SK-N-SH (cell line): ENCODE results near the gene MTPN. TPM values are rescaled to one million over a fixed set of nuclear protein-coding genes. Genes with fewer than 3 reads are reported as not detected.

Experiments
- CTCF ChIA-PET: fragments of 300-600, 350-600 bp; formaldehyde crosslinking; extraction: SDS; loops from one replicate; lab custom pipeline; 2021; lab: Yijun Ruan, JAX
- POLR2A ChIA-PET: fragments of 350-600 bp; sonication (Branson Sonifier 250); formaldehyde crosslinking; extraction: SDS; loops from one replicate; lab custom pipeline; 2020; ENCODE audit warnings: antibody characterized with exemption, inconsistent platforms; lab: Yijun Ruan, JAX
- DNase-seq: peaks from one replicate; pipeline ENCODE4 v3.0.0; 2012
- H2AFZ ChIP-seq: fragments of 200-600 bp; sonication (generic); 2 replicates; pipeline ENCODE4 v1.8.1; 2016; ENCODE audit warnings: antibody characterized with exemption, mild to moderate bottlenecking, low read depth
- H3F3A ChIP-seq: fragments of 200-600 bp; sonication (generic); replicated peaks from 2 replicates; pipeline ENCODE3; 2016; ENCODE audit warnings: antibody characterized with exemption, mild to moderate bottlenecking; ENCODE audit not compliant: insufficient read depth
- H3K27ac ChIP-seq, 2 experiments: fragments of 200-500 bp in 1 of 2; fragments of 200-600 bp in 1 of 2; sonication (Bioruptor generic) in 1 of 2; sonication (generic), shearing (Covaris generic) in 1 of 2; 2 replicates each; pipeline versions ENCODE4 v1.5.1 to v1.6.1; 2014 to 2016; ENCODE audit warnings: low read depth in 2 of 2, inconsistent platforms in 1 of 2, low read length in 1 of 2, mild to moderate bottlenecking in 1 of 2, mixed read lengths in 1 of 2
- H3K27me3 ChIP-seq: fragments of 200-600 bp; sonication (generic), shearing (Covaris generic); 2 replicates; pipeline ENCODE4 v1.6.1; 2016; ENCODE audit warnings: mixed run types; ENCODE audit not compliant: insufficient read depth
- H3K36me3 ChIP-seq, 2 experiments: fragments of 200-500 bp in 1 of 2; fragments of 200-600 bp in 1 of 2; sonication (Bioruptor generic) in 1 of 2; sonication (generic) in 1 of 2; replicated peaks in 1 of 2; 2 replicates each; pipeline versions ENCODE3 to v1.5.1; 2014 to 2016; ENCODE audit warnings: low read length in 1 of 2, mild to moderate bottlenecking in 1 of 2; ENCODE audit not compliant: insufficient read depth in 2 of 2, control insufficient read depth in 1 of 2
- H3K4me1 ChIP-seq, 2 experiments: fragments of 200-500 bp in 1 of 2; fragments of 200-600 bp in 1 of 2; sonication (Bioruptor generic) in 1 of 2; sonication (generic), shearing (Covaris generic) in 1 of 2; 2 replicates each; pipeline versions ENCODE4 v1.5.1 to v1.6.1; 2014 to 2016; ENCODE audit warnings: low read depth in 1 of 2, low read length in 1 of 2, mixed run types in 1 of 2; ENCODE audit not compliant: insufficient read depth in 2 of 2, control insufficient read depth in 1 of 2
- H3K4me2 ChIP-seq: fragments of 200-600 bp; sonication (generic), shearing (Covaris generic); 2 replicates; pipeline ENCODE4 v1.6.1; 2017; ENCODE audit warnings: mixed run types
- H3K4me3 ChIP-seq, 2 experiments: fragments of 200-500 bp in 1 of 2; fragments of 200-600 bp in 1 of 2; sonication (Bioruptor generic) in 1 of 2; sonication (generic), shearing (Covaris generic) in 1 of 2; 2 replicates each; pipeline versions ENCODE4 v1.5.1 to v1.8.1; 2014 to 2016; ENCODE audit warnings: low read depth in 2 of 2, inconsistent platforms in 1 of 2, low read length in 1 of 2, mild to moderate bottlenecking in 1 of 2, mixed read lengths in 1 of 2, moderate library complexity in 1 of 2
- H3K79me2 ChIP-seq: fragments of 200-600 bp; sonication (generic); 2 replicates; pipeline ENCODE4 v1.8.1; 2017; ENCODE audit warnings: mild to moderate bottlenecking; ENCODE audit not compliant: insufficient read depth
- H3K9ac ChIP-seq: fragments of 200-600 bp; sonication (generic); 2 replicates; pipeline ENCODE4 v1.6.1; 2017; ENCODE audit warnings: mixed run types
- H3K9me2 ChIP-seq: fragments of 200-600 bp; sonication (generic); 2 replicates; pipeline ENCODE4 v1.6.1; 2017; ENCODE audit warnings: mixed run types
- H3K9me3 ChIP-seq: fragments of 200-600 bp; sonication (generic); 2 replicates; pipeline ENCODE4 v1.6.1; 2017; ENCODE audit warnings: mixed run types, mild to moderate bottlenecking, moderate library complexity
- H4K20me1 ChIP-seq: fragments of 200-600 bp; sonication (generic); 2 replicates; pipeline ENCODE4 v1.6.1; 2017; ENCODE audit warnings: mild to moderate bottlenecking, mixed run types; ENCODE audit not compliant: insufficient read depth
- ELF1 ChIP-seq: IDR thresholded peaks from 2 replicates; pipeline ENCODE4 v1.4.0; 2012
- EP300 ChIP-seq, 2 experiments: IDR thresholded peaks; 2 replicates each; pipeline versions ENCODE4 v1.4.0 to v1.6.1; 2012; ENCODE audit warnings: borderline replicate concordance in 1 of 2, low read depth in 1 of 2, low read length in 1 of 2
- EZH2phosphoT487 ChIP-seq: fragments of 200-600 bp; sonication (generic); IDR thresholded peaks from 2 replicates; pipeline ENCODE4 v1.6.1; 2017; ENCODE audit warnings: low read depth, mixed run types, mild to moderate bottlenecking, antibody characterized with exemption, moderate library complexity, borderline replicate concordance
- FOSL2 ChIP-seq: IDR thresholded peaks from 2 replicates; pipeline ENCODE4 v1.4.0; 2012; ENCODE audit warnings: low read depth, mild to moderate bottlenecking, moderate library complexity, borderline replicate concordance
- FOXJ3 ChIP-seq: sonication (generic); formaldehyde crosslinking; IDR thresholded peaks from 2 replicates; pipeline ENCODE4 v1.5.1; 2020; ENCODE audit warnings: mild to moderate bottlenecking, missing genetic modification reagents
- GABPA ChIP-seq: IDR thresholded peaks from 2 replicates; pipeline ENCODE4 v1.4.0; 2012; ENCODE audit warnings: low read depth, mild to moderate bottlenecking
- GATA2 ChIP-seq: sonication (generic); formaldehyde crosslinking; IDR thresholded peaks from 2 replicates; pipeline ENCODE4 v1.5.0; 2020; ENCODE audit warnings: mild to moderate bottlenecking, missing genetic modification reagents
- NFIC ChIP-seq: IDR thresholded peaks from 2 replicates; pipeline ENCODE4 v1.4.0; 2012; ENCODE audit warnings: borderline replicate concordance
- NRF1 ChIP-seq: IDR thresholded peaks from 2 replicates; pipeline ENCODE4 v1.6.1; 2012; ENCODE audit warnings: low read depth, mild to moderate bottlenecking, low read length
- PBX3 ChIP-seq: IDR thresholded peaks from 2 replicates; pipeline ENCODE4; 2012
- RAD21 ChIP-seq: IDR thresholded peaks from 2 replicates; pipeline ENCODE4 v1.6.1; 2012; ENCODE audit warnings: mild to moderate bottlenecking, low read length
- RXRA ChIP-seq: IDR thresholded peaks from 2 replicates; pipeline ENCODE4 v1.4.0; 2012; ENCODE audit warnings: low read depth, mild to moderate bottlenecking, borderline replicate concordance
- SIN3A ChIP-seq: IDR thresholded peaks from 2 replicates; pipeline ENCODE4 v1.6.1; 2012; ENCODE audit warnings: low read depth, mild to moderate bottlenecking, low read length, moderate library complexity, borderline replicate concordance
- TAF1 ChIP-seq: IDR thresholded peaks from 2 replicates; pipeline ENCODE4 v1.6.1; 2012; ENCODE audit warnings: low read depth, mild to moderate bottlenecking, low read length, moderate library complexity, borderline replicate concordance
- TEAD4 ChIP-seq: IDR thresholded peaks from 2 replicates; pipeline ENCODE4 v1.4.0; 2012; ENCODE audit warnings: mild to moderate bottlenecking, borderline replicate concordance; ENCODE audit not compliant: insufficient read depth
- USF1 ChIP-seq: IDR thresholded peaks from 2 replicates; pipeline ENCODE4 v1.4.0; 2012; ENCODE audit warnings: low read depth, borderline replicate concordance
- YY1 ChIP-seq: IDR thresholded peaks from 2 replicates; pipeline ENCODE4 v1.4.0; 2012; ENCODE audit warnings: low read depth, mild to moderate bottlenecking
- ZBTB33 ChIP-seq: IDR thresholded peaks from 2 replicates; pipeline ENCODE4 v1.4.0; 2012; ENCODE audit warnings: low read depth, borderline replicate concordance
- WGBS: methylation state at CpG from one replicate; pipeline ENCODE4 v1.1.6; 2017; ENCODE audit warnings: low lambda C conversion rate; 5-methylcytosine and 5-hydroxymethylcytosine counted together
- polyA plus RNA-seq, 3 experiments: library from polyadenylated mRNA; depleted of rRNA; stranded (reverse); fragments of >200 nt; gene quantifications; 2 replicates each; pipeline ENCODE4 v1.2.3, GENCODE V29; 2012

The MTPN gene
- polyA plus RNA-seq, 1 of the 3 experiments (the other 2 are of a cell fraction): 135 TPM

GRCh38 chr7:135991322-135991721 is 14.2 kb upstream of the MTPN start:
- no peak overlapping the region for H3K4me2 ChIP-seq
- H3K4me1 ChIP-seq: no peaks in the 10 kb centered on the region
- WGBS: 79% methylated on average over 6 of the region's 6 CpGs
- no peak overlapping the region for H3K4me3 ChIP-seq
- no peaks in the 10 kb centered on the region for H3K79me2 ChIP-seq
- H4K20me1 ChIP-seq: no peaks in the 10 kb centered on the region
- H3K9me3 ChIP-seq: no peaks in the 10 kb centered on the region
- H3F3A ChIP-seq: no peaks in the 10 kb centered on the region
- H3K9me2 ChIP-seq: no peaks in the 10 kb centered on the region
- no peaks in the 10 kb centered on the region for H3K36me3 ChIP-seq
- TF ChIP-seq FOXJ3 (CRISPR knock-in tag) (no peak), TEAD4 (no peak), TAF1 (no peak), NRF1 (no peak), SIN3A (no peak), FOSL2 (no peak), PBX3 (no peak), EP300 (IDR thresholded peaks at IDR 0.05; ENCODE audit: borderline replicate concordance in 1 of 2, low read depth in 1 of 2, low read length in 1 of 2) (no peak), NFIC (no peak), GATA2 (CRISPR knock-in tag) (no peak), ELF1 (no peak), RAD21 (no peak), GABPA (no peak), YY1 (no peak), USF1 (no peak)
- TF ChIP-seq, all 33 proteins: peak for 0
- Histone ChIP-seq H3K27me3 (no peaks in the 10 kb centered on the region), H2AFZ (peak overlapping the region; percentile 1; the same call in 1 of the 2 replicates), H3K27ac (no peak overlapping the region), H3K9ac (no peak overlapping the region)
- DNase-seq: no peak
- CTCF ChIA-PET: interaction anchor here (1.0 to 2.2 kb wide), 2 partner anchors 18 to 190 kb away, joined by 3 to 8 read pairs; no protein-coding TSS in a partner anchor
- POLR2A ChIA-PET: no interaction called here

- CTCF ChIA-PET: interaction anchor here (0.9 to 2.2 kb wide), 2 partner anchors 20 to 189 kb away, joined by 3 to 8 read pairs; no protein-coding TSS in a partner anchor
- H3K4me2 ChIP-seq: no peak overlapping the region
- POLR2A ChIA-PET: no interaction called here
- H2AFZ ChIP-seq: no peak overlapping the region
- 52% methylated on average over 1 of the region's 1 CpG for WGBS
- no peaks in the 10 kb centered on the region for H3K36me3 ChIP-seq
- H4K20me1 ChIP-seq: no peaks in the 10 kb centered on the region
- no peaks in the 10 kb centered on the region for H3K79me2 ChIP-seq
- H3K27ac ChIP-seq: no peak overlapping the region
- TF ChIP-seq EZH2phosphoT487 (no peak), RXRA (no peak), ZBTB33 (no peak)
- TF ChIP-seq, all 33 proteins: peak for 0
- H3K9me2 ChIP-seq: no peaks in the 10 kb centered on the region
- no peak for DNase-seq
- no peak overlapping the region for H3K9ac ChIP-seq
- no peaks in the 10 kb centered on the region for H3K27me3 ChIP-seq
- H3K9me3 ChIP-seq: 0 out of 2 replicates have a peak, but pooled peaks cover 4% of the 10 kb centered on the region
- no peaks in the 10 kb centered on the region for H3F3A ChIP-seq
- no peak overlapping the region for H3K4me3 ChIP-seq
- no peaks in the 10 kb centered on the region for H3K4me1 ChIP-seq
Observed at GRCh38 chr7:135990258-135990657, 13.1 kb upstream of the MTPN start.
